ENCODE data around the gene FRMD3.

FRMD3 gene

DNA sequence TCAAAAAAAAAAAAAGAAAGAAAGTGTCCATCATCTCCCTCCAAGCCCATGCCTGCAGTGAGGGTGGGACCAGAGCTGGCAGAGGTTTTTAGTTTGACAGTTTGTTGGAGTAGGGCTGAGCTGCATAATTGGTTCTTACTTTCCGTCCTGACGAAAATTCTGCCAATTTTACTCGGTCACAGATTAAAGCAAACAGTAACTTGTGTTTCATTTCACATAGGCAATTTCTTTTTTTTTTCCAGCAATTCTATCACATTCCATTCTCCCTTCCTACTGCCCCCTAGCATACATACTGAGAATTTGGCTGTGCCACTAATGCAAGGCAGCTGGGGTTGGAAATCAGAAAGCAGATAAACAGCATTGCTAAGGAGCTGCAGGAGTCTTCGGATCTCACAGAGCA, 132.4 kb downstream of the FRMD3 start:
- Histone ChIP-seq H3K79me2 (peaks cover 16% of the 10 kb centered on the region), H2AFZ (no peak overlapping the region), H3K9me3 (ENCODE audit: control insufficient read depth, low read length) (no peaks in the 10 kb centered on the region), H3K27ac (no peak overlapping the region), H3K36me3 (ENCODE audit: control insufficient read depth, insufficient read depth, low read length) (no peaks in the 10 kb centered on the region), H3K27me3 (ENCODE audit: control insufficient read depth, insufficient read depth, low read length) (no peaks in the 10 kb centered on the region), H3K4me2 (ENCODE audit: low read length) (no peak overlapping the region), H3K4me1 (no peaks in the 10 kb centered on the region), H3K9ac (no peak overlapping the region), H3K4me3 (ENCODE audit: low read depth, low read length) (no peak overlapping the region)
- TF ChIP-seq, protein P1, sequence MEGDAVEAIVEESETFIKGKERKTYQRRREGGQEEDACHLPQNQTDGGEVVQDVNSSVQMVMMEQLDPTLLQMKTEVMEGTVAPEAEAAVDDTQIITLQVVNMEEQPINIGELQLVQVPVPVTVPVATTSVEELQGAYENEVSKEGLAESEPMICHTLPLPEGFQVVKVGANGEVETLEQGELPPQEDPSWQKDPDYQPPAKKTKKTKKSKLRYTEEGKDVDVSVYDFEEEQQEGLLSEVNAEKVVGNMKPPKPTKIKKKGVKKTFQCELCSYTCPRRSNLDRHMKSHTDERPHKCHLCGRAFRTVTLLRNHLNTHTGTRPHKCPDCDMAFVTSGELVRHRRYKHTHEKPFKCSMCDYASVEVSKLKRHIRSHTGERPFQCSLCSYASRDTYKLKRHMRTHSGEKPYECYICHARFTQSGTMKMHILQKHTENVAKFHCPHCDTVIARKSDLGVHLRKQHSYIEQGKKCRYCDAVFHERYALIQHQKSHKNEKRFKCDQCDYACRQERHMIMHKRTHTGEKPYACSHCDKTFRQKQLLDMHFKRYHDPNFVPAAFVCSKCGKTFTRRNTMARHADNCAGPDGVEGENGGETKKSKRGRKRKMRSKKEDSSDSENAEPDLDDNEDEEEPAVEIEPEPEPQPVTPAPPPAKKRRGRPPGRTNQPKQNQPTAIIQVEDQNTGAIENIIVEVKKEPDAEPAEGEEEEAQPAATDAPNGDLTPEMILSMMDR (IDR thresholded peaks at IDR 0.05): no peak

DNA sequence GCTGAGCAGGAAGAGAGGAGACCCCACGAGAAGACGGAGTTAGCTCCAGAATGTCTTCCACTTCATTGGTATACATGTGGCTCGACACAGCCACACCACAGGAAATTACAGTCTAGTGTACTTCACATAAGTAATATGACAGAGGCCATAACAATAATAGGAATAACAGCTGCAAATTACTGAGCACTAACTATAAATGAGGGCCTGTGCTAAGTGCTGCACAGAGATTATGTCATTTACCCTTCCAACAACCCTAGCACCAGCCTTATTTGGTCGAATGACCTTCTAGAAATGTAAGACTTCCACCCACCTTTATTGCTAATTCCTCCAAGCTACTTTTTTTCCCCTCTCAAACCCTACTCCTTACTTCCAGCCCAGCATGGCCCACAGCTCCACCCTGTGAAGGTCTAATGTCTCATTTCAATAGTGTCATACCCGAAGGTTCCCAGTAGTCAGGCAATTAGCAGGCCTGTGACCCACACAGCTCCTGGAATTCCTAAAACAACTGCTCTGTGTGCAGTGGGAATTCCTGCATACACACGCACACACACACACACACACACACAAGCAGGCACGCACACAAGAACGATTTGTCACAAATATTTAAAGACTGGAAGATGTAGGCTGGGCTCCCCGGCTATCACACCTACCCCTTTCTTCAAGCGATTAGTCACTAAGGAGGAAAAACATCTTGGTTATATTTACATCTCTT, 134.5 kb downstream of the FRMD3 start:
- H3K79me2 ChIP-seq: peaks cover 16% of the 10 kb centered on the region
- TF ChIP-seq, protein P1 (IDR thresholded peaks at IDR 0.05): no peak
- H3K36me3 ChIP-seq (ENCODE audit: control insufficient read depth, insufficient read depth, low read length): no peaks in the 10 kb centered on the region
- no peak overlapping the region for H3K4me2 ChIP-seq (ENCODE audit: low read length)
- H3K27ac ChIP-seq: no peak overlapping the region
- H3K4me3 ChIP-seq (ENCODE audit: low read depth, low read length): no peak overlapping the region
- no peak overlapping the region for H2AFZ ChIP-seq
- no peaks in the 10 kb centered on the region for H3K9me3 ChIP-seq (ENCODE audit: control insufficient read depth, low read length)
- no peak overlapping the region for H3K9ac ChIP-seq
- no peaks in the 10 kb centered on the region for H3K4me1 ChIP-seq
- H3K27me3 ChIP-seq (ENCODE audit: control insufficient read depth, insufficient read depth, low read length): no peaks in the 10 kb centered on the region

DNA sequence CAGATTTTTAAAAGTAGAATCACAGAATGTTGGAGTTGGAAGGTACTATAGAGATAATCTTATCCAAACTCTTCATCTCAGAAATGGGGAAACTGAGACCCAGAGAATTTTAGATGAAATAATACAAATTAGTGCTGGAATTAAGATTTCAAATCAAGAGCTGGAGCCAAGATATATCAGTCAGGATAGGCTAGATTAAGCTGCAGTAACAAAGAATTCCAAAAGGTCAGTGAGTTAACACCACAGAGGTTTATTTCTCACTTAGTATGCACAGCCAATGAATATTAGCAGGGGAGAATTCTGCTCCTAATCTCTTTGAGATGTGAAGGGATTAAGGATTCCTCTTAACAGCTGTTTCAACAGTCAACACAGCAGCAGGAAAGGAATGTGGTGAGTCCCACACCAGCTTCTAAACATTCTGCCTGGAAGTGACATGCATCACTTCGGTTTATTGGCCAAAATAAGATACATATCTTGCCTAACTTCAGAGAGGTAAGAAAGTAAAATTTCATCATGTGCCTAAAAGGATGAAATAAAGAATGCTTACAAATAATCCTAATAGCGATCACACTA, 136.8 kb downstream of the FRMD3 start:
- Histone ChIP-seq H2AFZ (no peak overlapping the region), H3K36me3 (ENCODE audit: control insufficient read depth, insufficient read depth, low read length) (no peaks in the 10 kb centered on the region), H3K79me2 (peaks cover 16% of the 10 kb centered on the region), H3K9ac (no peak overlapping the region), H3K4me3 (ENCODE audit: low read depth, low read length) (no peak overlapping the region), H3K4me2 (ENCODE audit: low read length) (no peak overlapping the region), H3K9me3 (ENCODE audit: control insufficient read depth, low read length) (no peaks in the 10 kb centered on the region), H3K4me1 (no peaks in the 10 kb centered on the region), H3K27me3 (ENCODE audit: control insufficient read depth, insufficient read depth, low read length) (no peaks in the 10 kb centered on the region), H3K27ac (no peak overlapping the region)
- TF ChIP-seq, protein P1 (IDR thresholded peaks at IDR 0.05): no peak

DNA sequence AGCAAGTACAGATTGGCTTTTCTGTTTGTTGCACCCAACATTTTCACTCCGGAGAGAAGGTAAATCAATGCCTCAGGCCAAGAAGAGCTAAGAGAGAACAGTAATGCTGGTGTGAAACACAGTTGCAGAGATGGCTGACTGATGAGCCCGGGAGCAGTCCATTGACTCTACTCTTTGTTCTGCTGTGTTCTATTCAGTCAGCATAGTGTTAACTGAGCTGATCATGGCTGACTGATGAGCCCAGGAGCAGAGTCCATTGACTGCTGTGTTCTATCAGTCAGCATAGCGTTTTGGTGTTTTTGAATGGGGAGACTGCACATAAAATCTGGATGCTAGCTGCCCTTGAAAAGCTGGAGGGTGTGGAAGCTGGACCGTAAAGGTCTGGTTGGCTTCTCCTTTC, 141.4 kb downstream of the FRMD3 start:
- Histone ChIP-seq H2AFZ (no peak overlapping the region), H3K9ac (no peak overlapping the region), H3K27ac (no peak overlapping the region), H3K79me2 (peaks cover 10% of the 10 kb centered on the region), H3K4me3 (ENCODE audit: low read depth, low read length) (no peak overlapping the region), H3K4me2 (ENCODE audit: low read length) (no peak overlapping the region), H3K27me3 (ENCODE audit: control insufficient read depth, insufficient read depth, low read length) (no peaks in the 10 kb centered on the region), H3K36me3 (ENCODE audit: control insufficient read depth, insufficient read depth, low read length) (no peaks in the 10 kb centered on the region), H3K9me3 (ENCODE audit: control insufficient read depth, low read length) (no peaks in the 10 kb centered on the region), H3K4me1 (peaks cover 1% of the 10 kb centered on the region)
- TF ChIP-seq, protein P1 (IDR thresholded peaks at IDR 0.05): no peak

DNA sequence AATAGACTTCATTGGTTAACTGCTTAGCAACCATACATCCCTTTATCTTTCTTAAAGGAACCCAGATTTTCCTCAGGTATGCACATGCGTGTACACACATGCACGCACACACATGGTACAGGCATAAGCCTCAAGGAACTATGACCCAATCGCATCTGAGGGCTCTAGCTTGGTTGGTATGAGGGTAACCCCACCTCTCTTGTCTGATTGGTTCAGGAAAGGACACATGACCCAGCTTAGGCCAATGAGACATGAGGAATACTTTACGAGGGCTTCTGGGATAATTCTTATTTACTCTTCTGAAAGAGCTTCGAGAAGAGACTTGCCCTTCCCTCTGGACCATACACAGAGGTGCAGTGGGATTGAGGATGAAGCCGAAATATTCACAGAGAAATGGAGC, 141.9 kb downstream of the FRMD3 start:
- Histone ChIP-seq H3K27me3 (ENCODE audit: control insufficient read depth, insufficient read depth, low read length) (no peaks in the 10 kb centered on the region), H3K4me3 (ENCODE audit: low read depth, low read length) (no peak overlapping the region), H3K79me2 (peaks cover 10% of the 10 kb centered on the region), H3K9me3 (ENCODE audit: control insufficient read depth, low read length) (no peaks in the 10 kb centered on the region), H3K4me1 (peaks cover 6% of the 10 kb centered on the region), H3K9ac (no peak overlapping the region), H3K4me2 (ENCODE audit: low read length) (no peak overlapping the region), H2AFZ (no peak overlapping the region), H3K27ac (no peak overlapping the region), H3K36me3 (ENCODE audit: control insufficient read depth, insufficient read depth, low read length) (no peaks in the 10 kb centered on the region)
- TF ChIP-seq, protein P1 (IDR thresholded peaks at IDR 0.05): no peak
